Stimulated activated CD4-positive, alpha-beta T cell treated with anti-CD3 and anti-CD28 coated beads, Interleukin-4, amount 100 ng/mL, for 4 hours (primary cell): Measurements from ENCODE around the gene PHRF1.
A peak's percentile ranks its signal among the peaks of the same experiment; 100 is the strongest.

ENCODE experiments used
- DNase-seq, 2 experiments: peaks; one replicate each; pipeline ENCODE4 v3.0.0-alpha.2; 2020

Gene PHRF1, protein sequence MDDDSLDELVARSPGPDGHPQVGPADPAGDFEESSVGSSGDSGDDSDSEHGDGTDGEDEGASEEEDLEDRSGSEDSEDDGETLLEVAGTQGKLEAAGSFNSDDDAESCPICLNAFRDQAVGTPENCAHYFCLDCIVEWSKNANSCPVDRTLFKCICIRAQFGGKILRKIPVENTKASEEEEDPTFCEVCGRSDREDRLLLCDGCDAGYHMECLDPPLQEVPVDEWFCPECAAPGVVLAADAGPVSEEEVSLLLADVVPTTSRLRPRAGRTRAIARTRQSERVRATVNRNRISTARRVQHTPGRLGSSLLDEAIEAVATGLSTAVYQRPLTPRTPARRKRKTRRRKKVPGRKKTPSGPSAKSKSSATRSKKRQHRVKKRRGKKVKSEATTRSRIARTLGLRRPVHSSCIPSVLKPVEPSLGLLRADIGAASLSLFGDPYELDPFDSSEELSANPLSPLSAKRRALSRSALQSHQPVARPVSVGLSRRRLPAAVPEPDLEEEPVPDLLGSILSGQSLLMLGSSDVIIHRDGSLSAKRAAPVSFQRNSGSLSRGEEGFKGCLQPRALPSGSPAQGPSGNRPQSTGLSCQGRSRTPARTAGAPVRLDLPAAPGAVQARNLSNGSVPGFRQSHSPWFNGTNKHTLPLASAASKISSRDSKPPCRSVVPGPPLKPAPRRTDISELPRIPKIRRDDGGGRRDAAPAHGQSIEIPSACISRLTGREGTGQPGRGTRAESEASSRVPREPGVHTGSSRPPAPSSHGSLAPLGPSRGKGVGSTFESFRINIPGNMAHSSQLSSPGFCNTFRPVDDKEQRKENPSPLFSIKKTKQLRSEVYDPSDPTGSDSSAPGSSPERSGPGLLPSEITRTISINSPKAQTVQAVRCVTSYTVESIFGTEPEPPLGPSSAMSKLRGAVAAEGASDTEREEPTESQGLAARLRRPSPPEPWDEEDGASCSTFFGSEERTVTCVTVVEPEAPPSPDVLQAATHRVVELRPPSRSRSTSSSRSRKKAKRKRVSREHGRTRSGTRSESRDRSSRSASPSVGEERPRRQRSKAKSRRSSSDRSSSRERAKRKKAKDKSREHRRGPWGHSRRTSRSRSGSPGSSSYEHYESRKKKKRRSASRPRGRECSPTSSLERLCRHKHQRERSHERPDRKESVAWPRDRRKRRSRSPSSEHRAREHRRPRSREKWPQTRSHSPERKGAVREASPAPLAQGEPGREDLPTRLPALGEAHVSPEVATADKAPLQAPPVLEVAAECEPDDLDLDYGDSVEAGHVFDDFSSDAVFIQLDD (N-terminal part only)

DNA sequence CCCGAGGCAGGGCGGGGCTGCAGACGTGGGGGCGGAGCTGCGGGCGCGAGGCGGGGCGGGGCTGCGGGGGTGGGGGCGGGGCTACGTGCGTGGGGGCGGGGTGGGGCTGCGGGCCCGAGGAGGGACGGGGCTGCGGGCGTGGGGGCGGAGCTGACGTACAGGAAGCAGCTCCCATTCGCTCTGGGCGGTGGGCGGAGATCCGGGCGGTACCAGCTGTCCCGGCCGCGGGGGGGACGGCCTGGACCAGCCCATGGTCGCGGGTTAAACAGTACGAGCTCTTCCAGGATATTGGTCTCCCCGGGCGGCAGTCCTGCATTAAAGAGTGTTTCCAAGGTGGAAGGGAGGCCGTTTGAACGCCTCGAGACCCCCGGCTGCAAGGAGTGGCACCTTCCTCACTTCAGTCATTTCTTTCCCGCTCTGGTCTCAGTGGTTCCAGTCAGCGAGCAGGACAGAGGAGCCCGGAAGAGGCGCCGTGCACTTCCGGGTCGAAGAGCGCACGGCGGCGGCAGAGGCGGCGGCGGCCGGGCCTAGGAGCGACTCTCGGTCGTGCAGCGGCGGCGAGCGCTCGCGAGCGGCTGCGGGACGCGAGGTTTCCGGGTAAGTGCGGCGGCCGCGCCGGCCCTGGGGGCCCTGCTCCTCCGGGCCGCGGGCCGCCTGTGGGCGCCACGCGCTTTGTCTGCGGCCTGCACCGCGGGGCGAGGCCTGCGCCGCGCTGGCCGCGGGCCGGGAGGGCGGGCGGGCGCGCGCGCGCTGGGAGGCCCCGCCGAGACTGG lies at the start of gene PHRF1:
PHRF1 (plus strand) TSS at position 475 of the 773 bp plus-strand sequence. CDS start 5,043 bp downstream, outside the sequence.
- peak; percentile 95 for DNase-seq

DNA sequence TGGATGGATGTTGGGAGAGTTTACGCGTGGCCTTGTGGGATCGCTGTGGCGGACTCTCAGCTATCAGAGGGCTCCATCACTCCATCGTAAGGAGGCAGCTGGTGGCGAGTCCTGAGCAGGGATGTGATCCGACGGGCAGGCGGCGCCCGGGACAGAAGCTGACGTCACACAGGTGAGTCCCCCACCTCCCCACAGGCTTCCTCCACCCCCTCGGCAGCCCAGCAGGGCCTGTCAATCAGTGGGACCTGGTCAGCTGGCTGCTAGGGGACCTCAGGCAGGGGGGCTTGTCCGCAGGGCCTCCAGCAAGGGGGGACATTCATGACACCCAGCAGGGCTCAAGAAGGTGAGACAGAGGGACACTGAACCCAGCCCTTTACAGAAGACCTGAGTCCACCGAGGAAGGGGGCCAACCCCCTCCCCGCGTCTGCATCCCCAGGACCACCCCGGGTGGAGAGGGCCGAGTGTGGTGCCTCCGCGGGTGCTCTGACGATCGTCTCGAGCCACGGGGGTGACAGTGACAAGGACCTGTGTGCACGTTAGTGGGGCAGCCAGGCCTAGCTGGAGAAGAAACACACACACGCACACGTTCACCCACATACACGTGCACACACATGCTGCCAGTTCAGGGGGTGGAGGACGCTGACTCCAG lies 48.0 kb upstream of the PHRF1 start:
- DNase-seq: no peak

DNA sequence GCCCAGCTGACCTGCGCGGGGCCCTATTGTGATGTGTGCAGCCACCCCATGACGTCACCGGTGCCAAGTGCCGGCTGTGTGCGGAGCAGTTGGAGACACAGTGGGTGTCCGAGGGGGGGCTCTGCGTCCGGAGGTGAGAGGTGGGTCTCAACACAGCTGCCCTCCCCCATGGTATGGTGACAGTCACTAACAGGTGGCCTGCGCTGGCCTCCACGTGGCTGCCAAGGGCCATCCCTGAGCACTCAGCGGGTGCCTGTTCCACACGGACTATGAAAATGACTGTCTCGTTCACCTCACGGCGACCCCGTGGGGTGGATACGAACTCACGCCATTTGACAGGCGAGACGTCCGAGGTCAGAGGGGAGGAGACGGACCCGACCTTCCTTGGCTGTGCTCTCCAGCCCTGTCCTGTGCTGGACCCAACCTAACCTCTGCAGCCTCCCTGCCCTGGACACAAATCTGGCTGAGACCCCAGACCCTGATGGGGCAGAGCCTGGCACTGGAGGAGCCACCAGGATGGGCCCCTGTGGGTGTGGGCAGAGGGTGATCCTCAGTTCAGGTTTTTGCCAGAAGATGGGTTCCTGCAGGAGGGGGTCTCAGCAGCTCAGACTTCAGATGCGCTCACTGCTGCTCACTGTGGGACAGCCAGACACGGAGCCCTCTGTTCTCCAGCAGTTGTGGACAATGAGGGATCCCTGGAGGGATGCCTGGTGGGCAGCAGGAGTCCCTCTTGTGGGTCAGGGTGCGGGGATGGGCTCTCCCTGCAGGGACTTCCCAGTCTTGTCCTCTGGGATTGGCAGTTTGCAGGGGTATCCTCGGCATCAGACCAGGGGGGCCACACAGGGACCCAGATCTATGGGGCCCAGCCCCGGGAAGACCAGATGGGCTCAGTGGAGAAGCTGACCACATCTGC lies 47.2 kb upstream of the PHRF1 start:
- no peak for DNase-seq

DNA sequence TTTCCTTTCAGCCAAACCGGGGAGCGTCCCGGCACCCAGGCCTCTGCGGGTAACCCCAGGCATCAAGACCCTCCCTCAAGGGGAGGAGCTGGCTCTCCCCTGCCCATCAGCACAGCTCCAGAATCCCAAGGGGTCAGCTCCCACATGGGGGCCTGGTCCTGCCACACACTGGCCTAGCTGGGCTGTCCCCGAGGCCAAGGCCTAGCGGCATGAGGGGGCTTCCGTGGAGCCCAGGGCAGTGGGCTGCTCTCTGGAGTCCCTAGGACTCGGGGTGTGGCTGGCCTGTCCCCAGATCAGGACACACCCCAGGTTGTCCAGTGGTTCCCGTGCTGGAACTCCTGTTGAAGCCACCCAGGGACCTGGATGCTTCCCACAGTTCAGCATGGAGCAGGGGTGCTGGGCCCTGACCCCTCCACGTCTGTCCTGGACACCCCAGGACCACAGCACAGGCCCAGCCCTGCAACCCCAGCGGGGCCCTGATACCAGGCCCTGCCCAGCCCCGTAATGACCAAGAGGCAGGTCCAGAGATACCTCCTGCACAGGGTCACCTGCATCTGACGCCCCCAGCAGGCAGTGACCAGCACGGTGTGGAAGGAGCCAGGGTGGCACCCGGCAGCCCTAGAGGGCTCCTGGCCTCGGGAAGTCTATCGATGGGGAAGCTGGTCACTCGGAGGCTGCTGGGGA lies 46.4 kb upstream of the PHRF1 start:
- no peak for DNase-seq

DNA sequence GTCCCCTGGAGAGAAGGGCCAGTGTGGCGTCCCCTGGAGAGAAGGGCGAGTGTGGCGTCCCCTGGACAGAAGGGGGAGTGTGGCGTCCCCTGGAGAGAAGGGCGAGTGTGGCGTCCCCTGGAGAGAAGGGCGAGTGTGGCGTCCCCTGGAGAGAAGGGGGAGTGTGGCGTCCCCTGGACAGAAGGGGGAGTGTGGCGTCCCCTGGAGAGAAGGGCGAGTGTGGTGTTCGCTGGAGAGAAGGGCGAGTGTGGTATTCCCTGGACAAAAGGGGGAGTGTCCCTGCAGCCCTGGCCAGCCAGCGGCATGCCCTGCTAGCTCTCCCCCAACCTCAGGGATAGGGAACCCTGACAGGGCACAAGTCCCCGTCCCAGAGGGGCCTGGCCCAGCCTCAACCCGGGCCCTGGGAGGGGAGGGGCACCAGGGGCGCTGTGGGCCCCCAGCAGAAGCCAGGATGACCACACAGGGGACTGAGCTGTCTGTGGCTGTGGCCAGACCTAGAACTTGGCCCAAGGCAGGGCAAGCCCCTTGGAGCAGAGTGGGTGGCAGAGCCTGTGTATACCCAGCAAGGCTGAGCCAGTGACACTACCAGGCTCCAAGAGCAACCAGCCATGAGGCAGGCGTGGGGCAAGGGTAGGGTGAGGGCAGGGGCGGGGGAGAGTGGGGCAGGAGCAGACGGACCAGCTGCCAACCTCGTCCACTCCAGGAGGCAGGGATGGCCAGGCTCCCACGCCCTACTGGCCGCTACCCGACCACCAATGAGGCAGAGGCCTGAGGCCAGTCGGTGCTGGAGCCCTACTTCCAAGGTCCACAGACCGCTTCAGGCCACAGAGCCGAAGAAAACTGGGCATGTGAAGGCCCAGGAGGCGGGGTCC lies 45.1 kb upstream of the PHRF1 start:
- DNase-seq: no peak

DNA sequence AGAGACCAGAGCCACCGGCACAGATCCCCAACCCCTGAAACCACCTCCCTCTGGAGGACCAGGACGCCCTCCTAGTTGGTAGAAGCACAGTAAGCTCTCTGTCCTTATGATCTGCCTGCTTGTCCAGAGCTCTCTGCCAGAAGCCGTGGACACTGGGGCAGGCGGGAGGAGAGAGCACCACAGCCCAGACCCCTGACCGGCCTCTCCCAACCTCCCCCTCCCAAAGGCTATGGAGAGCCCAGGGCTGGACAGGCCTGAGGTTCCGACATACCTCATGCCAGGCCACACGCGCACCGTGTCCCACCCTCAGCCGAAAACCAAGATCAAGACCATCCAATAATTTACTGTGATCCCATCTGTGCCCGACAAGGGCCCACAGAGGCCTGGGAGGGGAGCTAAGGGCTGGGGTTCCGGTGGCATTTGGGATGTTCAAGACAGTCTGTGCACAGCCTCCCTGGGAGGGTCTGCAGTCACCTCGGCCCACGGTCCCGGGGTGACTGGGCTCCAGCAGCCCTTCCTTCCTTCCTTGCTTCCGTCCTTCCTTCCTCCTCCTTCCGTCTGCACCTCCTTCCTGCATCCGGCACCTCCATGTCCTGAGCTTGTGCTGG lies 44.2 kb upstream of the PHRF1 start:
- DNase-seq: no peak

DNA sequence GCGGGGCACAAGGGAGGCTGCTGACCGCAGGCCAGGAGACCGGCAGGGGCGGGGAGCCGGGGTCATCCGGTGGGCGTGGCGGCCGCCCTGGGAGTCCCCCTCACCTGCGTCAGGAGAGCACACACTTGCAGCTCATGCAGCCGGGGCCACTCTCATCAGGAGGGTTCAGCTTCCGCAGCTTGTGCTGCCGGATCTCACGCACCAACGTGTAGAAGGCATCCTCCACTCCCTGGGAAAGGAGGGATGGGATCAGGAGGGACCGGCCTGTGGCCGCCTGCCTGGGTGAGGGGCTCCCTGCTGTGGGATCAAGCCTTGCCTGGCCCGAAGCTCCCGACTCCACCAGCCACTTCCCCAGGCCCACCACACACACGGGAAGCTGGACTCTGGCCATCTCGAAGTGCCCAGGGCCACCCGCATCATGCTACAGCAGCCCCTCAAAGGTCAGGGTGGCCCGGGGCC lies 43.7 kb upstream of the PHRF1 start:
- no peak for DNase-seq

DNA sequence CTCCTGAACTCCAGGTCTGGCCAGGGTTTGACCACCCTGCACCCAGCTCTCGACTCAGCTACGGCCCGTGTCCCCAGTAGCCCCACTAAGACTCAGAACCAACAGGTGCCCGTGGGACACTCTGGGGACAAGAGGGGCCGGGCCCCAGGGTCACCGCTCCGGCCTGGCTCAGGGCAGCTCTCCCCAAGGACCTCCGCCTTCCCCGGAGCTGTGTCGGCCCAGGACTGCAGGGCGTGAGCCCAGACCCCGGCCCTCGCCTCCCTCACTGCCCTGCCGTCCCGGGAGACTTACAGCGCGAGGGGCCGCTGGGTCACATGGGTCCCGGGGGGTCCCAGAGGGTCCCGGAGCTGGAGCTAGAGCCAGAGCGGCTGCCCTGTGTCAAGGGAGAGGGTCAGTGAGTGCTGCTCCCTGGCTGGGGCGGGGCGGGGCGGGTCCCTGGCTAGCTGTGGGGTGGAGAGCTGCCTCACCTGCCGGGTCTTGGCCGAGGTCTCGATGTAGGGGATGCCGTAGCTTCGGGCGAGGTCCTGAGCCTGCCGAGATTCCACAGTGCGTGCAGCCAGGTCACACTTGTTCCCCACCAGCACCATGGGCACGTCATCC lies 43.2 kb upstream of the PHRF1 start:
- DNase-seq: no peak

DNA sequence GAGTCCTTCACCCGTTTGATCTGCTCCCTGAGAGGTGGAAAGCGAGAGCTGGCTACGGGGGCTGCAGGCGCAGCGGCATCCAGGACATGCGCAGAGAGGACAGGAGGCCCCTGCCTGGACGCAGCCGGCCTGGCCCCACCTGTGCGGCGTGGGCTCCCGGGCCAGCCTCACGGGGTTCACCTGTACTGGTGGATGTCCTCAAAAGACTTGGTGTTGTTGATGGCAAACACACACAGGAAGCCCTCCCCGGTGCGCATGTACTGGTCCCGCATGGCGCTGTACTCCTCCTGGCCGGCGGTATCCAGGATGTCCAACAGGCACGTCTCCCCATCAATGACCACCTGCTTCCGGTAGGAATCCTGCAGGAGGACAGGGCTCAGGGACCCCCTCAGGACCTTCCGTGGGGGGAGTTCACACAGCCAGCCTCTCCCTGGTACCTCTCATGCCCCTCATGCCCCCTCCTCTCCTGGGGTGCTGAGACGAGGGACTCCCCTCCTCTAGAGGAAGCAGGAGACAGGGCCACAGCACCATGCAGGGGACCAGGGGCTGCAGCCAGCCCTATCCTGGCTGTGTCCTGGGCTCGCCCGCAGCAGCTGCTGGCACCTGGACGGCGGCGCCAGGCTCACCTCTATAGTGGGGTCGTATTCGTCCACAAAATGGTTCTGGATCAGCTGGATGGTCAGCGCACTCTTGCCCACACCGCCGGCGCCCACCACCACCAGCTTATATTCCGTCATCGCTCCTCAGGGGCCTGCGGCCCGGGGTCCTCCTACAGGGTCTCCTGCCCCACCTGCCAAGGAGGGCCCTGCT lies 42.5 kb upstream of the PHRF1 start:
- no peak for DNase-seq

DNA sequence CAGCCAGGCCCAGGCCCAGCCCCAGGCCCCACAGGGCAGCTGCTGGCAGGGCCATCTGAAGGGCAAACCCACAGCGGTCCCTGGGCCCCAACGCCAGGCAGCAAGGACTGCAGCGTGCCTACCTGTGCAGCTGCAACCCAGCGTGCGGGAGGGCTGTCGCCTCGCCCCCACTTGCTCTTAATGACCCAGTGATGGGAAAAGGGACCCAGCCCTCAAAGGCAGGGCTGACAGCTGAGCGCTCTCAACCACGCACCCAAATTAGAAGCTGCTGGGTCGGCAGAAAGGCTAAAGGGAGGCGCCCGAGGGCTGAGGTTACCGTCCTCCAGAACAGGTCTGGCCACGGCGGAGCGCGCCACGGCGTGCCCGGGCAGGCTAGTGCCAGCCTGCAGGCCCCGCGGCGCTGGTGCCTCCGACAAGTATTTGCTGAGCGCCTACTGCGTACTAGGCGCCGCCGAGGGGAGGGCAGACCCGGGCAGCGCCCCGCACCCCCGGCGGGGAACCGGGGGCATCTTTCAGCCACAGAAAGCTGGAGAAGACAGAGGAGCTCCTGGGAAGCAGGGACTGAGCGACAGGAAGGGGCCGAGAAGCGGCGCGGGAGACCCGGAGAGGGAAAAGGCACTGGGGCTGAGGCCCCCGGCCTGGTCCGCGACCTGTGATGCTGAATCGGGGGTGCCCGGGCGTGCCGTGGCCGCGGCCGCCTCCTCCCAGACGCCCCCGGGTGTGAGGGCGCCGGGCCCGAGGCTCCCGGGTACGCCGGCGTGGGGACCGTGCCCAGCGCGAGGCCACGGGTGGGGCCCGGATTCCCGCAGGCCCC lies 41.7 kb upstream of the PHRF1 start:
- DNase-seq: peak in 1 of 2 experiments; percentile 23

DNA sequence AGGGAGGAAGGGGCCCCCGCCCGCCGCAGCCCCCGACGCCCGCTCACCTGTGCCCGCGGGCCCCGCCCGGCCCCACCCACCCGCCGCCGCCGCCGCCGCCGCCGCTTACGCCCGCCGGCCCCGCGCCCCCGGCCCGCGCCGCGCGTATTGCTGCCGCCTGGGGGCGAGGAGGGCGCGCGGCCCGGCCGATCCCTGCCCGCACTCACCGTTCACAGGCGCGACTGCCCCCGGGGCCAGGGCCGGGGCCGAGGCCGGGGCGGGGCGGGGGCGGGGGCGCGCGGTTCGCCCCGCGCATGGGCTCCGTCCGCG lies 41.1 kb upstream of the PHRF1 start:
- DNase-seq: no peak

DNA sequence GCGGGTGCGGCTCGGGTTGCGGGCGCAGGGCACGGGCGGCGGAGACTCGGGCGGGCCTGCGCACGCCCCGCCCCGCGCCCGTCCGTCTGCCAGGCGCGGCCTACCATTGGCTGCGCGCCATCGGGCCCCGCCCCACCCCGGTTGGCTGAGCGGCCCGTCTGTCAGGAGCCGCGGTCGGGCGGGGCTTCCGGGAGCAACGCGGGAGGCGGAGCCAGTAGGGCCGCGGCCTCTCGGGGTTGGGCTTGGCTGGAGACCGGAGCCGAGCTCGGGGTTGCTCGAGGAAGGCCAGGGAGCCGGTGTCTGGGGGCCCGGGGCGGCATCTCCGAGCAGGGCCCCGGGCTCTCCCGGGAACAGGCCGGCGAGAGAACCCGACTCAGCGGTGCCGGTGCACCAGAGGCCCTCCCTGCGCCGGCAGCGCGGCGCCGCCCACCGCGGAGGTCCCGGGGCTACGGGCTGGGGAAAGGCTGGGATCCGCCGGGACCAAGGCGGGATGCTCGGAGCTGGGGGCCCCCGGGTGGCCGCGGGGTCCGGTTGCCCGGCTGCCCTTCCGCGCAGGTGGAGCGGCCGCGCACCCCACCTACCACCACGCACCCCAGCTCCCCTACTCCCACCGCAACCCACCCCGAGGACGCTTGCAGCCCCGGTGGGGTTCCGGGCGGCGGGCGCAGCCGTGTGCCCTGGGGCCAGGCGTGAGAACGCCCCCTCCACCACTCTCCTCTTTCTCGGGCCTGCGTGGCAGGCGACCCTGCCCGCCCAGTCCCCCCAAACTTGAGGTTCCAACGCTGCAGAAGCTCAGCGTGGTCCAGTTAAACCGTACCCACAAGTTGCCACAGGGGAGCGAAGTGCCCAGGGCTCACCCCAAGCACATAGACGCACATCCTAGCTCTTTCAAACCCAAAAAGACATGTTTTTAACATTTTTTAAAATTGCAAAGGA lies 40.5 kb upstream of the PHRF1 start, which contains the start of gene HRAS:
HRAS (minus strand) TSS at position 58 of the 936 bp plus-strand sequence.
- peak; percentile 94 to 98 for DNase-seq

DNA sequence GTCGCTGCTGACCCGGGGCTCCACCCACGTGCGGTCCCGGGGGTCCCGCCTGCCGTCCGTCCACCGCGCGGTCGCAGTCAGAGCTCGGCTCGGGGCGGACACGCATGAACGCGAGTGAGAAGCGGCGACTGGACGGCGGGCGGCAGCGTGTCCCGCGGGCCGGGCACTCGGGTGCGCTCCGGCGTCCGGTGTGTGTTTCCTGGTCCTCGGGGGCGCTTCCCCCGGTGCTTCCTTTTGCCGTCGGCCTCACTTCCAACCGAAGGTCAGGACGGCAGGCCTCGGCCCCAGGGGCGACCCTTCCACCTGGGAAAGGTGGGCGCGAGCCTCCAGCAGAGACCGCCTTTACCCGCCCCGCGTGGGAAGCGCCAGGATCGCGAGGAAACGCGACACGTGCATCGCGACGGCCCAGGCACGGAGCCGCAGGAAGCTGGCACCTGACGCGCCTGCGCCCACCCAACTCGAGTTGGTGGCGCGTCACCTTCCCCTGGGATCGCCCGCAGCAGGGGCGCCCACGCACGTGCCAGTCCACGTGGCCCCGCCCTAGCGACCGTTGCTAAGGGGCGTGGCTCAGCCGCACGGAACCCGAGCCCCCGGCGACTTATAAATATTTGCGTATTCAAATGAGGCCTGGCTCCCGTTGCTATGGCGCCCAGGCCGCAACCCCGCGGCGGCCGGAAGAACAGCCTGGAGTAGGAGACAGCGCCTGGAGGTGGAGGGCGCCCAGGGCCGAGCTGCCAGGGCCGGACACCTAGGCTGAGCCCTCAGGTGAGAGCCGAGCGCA lies 39.2 kb upstream of the PHRF1 start, which contains the start of gene LRRC56:
LRRC56 (plus strand) TSS at position 687 of the 781 bp plus-strand sequence. CDS start 3,158 bp downstream, outside the sequence.
- peak; percentile 93 for DNase-seq
